Glutamatergic neuron (in vitro differentiated cells): ENCODE data around the gene GSTK1. TPM values are rescaled to one million over a fixed set of nuclear protein-coding genes. Genes with fewer than 3 reads are reported as not detected.
"Not testable (repeated sequence)": the region's sequence is repeated elsewhere in the genome, so short reads cannot be mapped to it uniquely, and the experiment has no call there.

Source experiments
- DNase-seq: peaks from one replicate; pipeline ENCODE4 v3.0.0; 2022
- H3K27ac Mint-ChIP-seq: one replicate; pipeline ENCODE4 v1.8.0; 2020; ENCODE audit warnings: mild to moderate bottlenecking, mixed read lengths, inconsistent platforms; ENCODE audit not compliant: unreplicated experiment
- H3K27me3 Mint-ChIP-seq: one replicate; pipeline ENCODE4 v1.8.0; 2020; ENCODE audit warnings: mild to moderate bottlenecking, moderate library complexity, mixed read lengths, inconsistent platforms; ENCODE audit not compliant: unreplicated experiment
- H3K36me3 Mint-ChIP-seq: one replicate; pipeline ENCODE4 v1.8.0; 2020; ENCODE audit warnings: mild to moderate bottlenecking, mixed read lengths, inconsistent platforms; ENCODE audit not compliant: unreplicated experiment
- H3K4me1 Mint-ChIP-seq: one replicate; pipeline ENCODE4 v1.8.0; 2020; ENCODE audit warnings: mild to moderate bottlenecking, low read depth, mixed read lengths, inconsistent platforms; ENCODE audit not compliant: unreplicated experiment
- H3K4me3 Mint-ChIP-seq: one replicate; pipeline ENCODE4 v1.8.0; 2020; ENCODE audit warnings: mild to moderate bottlenecking, mixed read lengths, inconsistent platforms; ENCODE audit not compliant: unreplicated experiment
- H3K9me3 Mint-ChIP-seq: one replicate; pipeline ENCODE4 v1.8.0; 2020; ENCODE audit warnings: mild to moderate bottlenecking, moderate library complexity, mixed read lengths, inconsistent platforms; ENCODE audit not compliant: unreplicated experiment
- CTCF ChIP-seq: fragments of 200-600 bp; sonication (generic); IDR thresholded peaks from one replicate; pipeline ENCODE4 v1.5.0; 2021; ENCODE audit not compliant: partially characterized antibody, unreplicated experiment
- total RNA-seq: library from RNA; stranded (reverse); fragmentation: NEBNext Ultra II Directional; extraction: Animal tissue kit (Norgen Biotek cat#: 25700); gene quantifications from one replicate; pipeline ENCODE4 v1.2.1, GENCODE V29; 2021; ENCODE audit not compliant: unreplicated experiment

The GSTK1 gene
- total RNA-seq, 1 donor from 2014 or later: 48.6 TPM

GRCh38 chr7:143287339-143287934 is 24.2 kb downstream of the GSTK1 start:
- Mint-ChIP-seq H3K27ac (peak overlapping the region; percentile 24), H3K4me3 (peak overlapping the region; percentile 80), H3K36me3 (peaks cover 10% of the 10 kb centered on the region), H3K27me3 (peaks cover 14% of the 10 kb centered on the region), H3K4me1 (peaks cover 23% of the 10 kb centered on the region), H3K9me3 (peaks cover 9% of the 10 kb centered on the region)
- no peak for TF ChIP-seq CTCF
- no peak for DNase-seq

GRCh38 chr7:143287935-143288826 is 24.9 kb downstream of the GSTK1 start, which contains the start of gene CASP2:
CASP2 (plus strand) TSS chr7:143288351; CDS start chr7:143288456, 105 bp downstream.
- Mint-ChIP-seq H3K4me3 (peak within 1 kb of the TSS; percentile 90), H3K27ac (peak within 1 kb of the TSS; percentile 96), H3K27me3 (peaks cover 14% of the 10 kb centered on the region), H3K9me3 (peaks cover 9% of the 10 kb centered on the region), H3K4me1 (peaks cover 23% of the 10 kb centered on the region), H3K36me3 (peaks cover 10% of the 10 kb centered on the region)
- peak; percentile 99 for DNase-seq
- TF ChIP-seq CTCF: peak; percentile 36

GRCh38 chr7:143288836-143289235 is 25.6 kb downstream of the GSTK1 start:
- Mint-ChIP-seq H3K9me3 (peaks cover 9% of the 10 kb centered on the region), H3K27me3 (peaks cover 14% of the 10 kb centered on the region), H3K4me3 (peak overlapping the region; percentile 90), H3K36me3 (peaks cover 10% of the 10 kb centered on the region), H3K27ac (peak overlapping the region; percentile 96), H3K4me1 (peaks cover 19% of the 10 kb centered on the region)
- no peak for TF ChIP-seq CTCF
- no peak for DNase-seq

- TF ChIP-seq CTCF: no peak
- Mint-ChIP-seq H3K4me1 (peaks cover 15% of the 10 kb centered on the region), H3K9me3 (peaks cover 9% of the 10 kb centered on the region), H3K27ac (peak overlapping the region; percentile 96), H3K27me3 (peaks cover 12% of the 10 kb centered on the region), H3K4me3 (peak overlapping the region; percentile 90), H3K36me3 (peaks cover 10% of the 10 kb centered on the region)
- no peak for DNase-seq
Measured at GRCh38 chr7:143289421-143289820, 26.2 kb downstream of the GSTK1 start.

- peak overlapping the region; percentile 21 for H3K27ac Mint-ChIP-seq
- H3K36me3 Mint-ChIP-seq: peaks cover 10% of the 10 kb centered on the region
- not testable (repeated sequence) for H3K27me3 Mint-ChIP-seq, DNase-seq, H3K9me3 Mint-ChIP-seq
- peaks cover 15% of the 10 kb centered on the region for H3K4me1 Mint-ChIP-seq
- peak overlapping the region; percentile 90 for H3K4me3 Mint-ChIP-seq
Measured at GRCh38 chr7:143289888-143290287, 26.6 kb downstream of the GSTK1 start.
